ENCODE results near the gene CDH2. TPM values are rescaled to one million over a fixed set of nuclear protein-coding genes. Genes with fewer than 3 reads are reported as not detected.
A peak's percentile ranks its signal among the peaks of the same experiment; 100 is the strongest.

The CDH2 gene
- total RNA-seq, 1 experiment from 2014 or later: 15.0 TPM

DNA sequence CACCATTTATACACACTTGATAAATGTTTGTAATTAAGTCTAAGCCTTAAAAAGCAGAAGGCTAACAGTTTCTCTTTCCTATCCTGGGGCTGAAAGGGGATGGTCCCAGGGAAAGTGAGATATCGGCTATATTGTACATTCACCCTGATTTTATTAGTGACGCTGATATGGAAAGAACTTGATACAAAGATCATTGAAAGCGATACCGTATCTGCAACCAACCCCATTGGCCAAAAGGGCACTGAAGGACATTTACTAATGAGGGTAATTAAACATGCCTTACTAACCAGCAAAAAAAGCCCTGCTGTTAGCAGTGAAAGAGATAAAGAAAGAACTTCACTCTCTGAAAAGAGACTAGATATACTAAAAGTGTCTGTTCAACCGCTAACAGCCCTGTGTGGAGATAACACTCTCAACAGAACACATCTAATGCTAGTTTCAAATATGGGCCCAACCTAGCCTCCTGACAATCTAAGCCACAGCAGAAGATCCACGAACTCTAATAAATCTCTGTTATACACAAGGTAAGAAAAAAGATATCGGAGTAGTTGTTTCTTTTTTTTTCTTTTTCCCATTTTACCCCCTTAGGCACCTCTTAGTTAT is 200.0 kb downstream of the CDH2 start:
- intact Hi-C loops (cut with micrococcal nuclease; ENCODE audit: unreplicated experiment): no loop called here
- Histone ChIP-seq H3K9me3 (ENCODE audit: low read depth, low read length, poor library complexity, severe bottlenecking) (no peaks in the 10 kb centered on the region), H3K36me3 (ENCODE audit: insufficient read depth, low read length, poor library complexity, severe bottlenecking) (no peaks in the 10 kb centered on the region), H3K4me3 (ENCODE audit: low read depth, low read length, poor library complexity, severe bottlenecking) (no peak overlapping the region), H3K27ac (ENCODE audit: low read depth, low read length, poor library complexity, severe bottlenecking) (no peak overlapping the region), H3K27me3 (replicated peaks; ENCODE audit: insufficient read depth, low read depth, low read length, poor library complexity) (peaks cover 15% of the 10 kb centered on the region), H3K4me1 (ENCODE audit: insufficient read depth, low read length, poor library complexity, severe bottlenecking) (no peaks in the 10 kb centered on the region)
- ChIA-PET CTCF (no interaction called here), POLR2A (ENCODE audit: low non-redundant PET) (no interaction called here)
- peak; percentile 15 for TF ChIP-seq EZH2 (IDR thresholded peaks at IDR 0.05; ENCODE audit: borderline replicate concordance, low read depth, low read length, poor library complexity, severe bottlenecking)
- TF ChIP-seq CTCF (conservative IDR thresholded peaks at IDR 0.05; ENCODE audit: low read depth, low read length): no peak
- DNase-seq (ENCODE audit: low spot score): no peak
- BruUV-seq (replicated peaks): no TSS peak

DNA sequence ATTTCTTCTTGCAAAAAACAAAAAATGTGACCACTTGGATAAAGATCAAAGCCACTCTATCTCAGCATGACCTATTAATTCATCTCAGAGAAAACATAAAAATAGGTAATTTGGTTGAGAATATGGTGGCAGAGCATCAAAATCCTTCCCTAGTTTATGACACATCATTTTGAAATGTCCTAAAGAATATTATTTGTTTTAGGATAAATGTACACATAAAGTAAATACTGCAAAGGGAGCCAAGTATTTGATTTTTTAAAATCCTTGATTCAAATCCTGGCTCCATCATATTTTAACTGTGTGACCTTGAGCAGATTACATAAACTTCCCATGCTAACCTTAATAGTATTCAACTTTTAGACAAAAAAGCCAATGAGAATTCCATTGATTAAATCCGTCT is 206.6 kb downstream of the CDH2 start:
- no peaks in the 10 kb centered on the region for H3K36me3 ChIP-seq (ENCODE audit: insufficient read depth, low read length, poor library complexity, severe bottlenecking)
- H3K27ac ChIP-seq (ENCODE audit: low read depth, low read length, poor library complexity, severe bottlenecking): no peak overlapping the region
- BruUV-seq (replicated peaks): no TSS peak
- DNase-seq (ENCODE audit: low spot score): no peak
- intact Hi-C loops (cut with micrococcal nuclease; ENCODE audit: unreplicated experiment): no loop called here
- no peaks in the 10 kb centered on the region for H3K9me3 ChIP-seq (ENCODE audit: low read depth, low read length, poor library complexity, severe bottlenecking)
- CTCF ChIA-PET: no interaction called here
- POLR2A ChIA-PET (ENCODE audit: low non-redundant PET): no interaction called here
- TF ChIP-seq EZH2 (IDR thresholded peaks at IDR 0.05; ENCODE audit: borderline replicate concordance, low read depth, low read length, poor library complexity, severe bottlenecking) (no peak), CTCF (conservative IDR thresholded peaks at IDR 0.05; ENCODE audit: low read depth, low read length) (no peak)
- H3K27me3 ChIP-seq (replicated peaks; ENCODE audit: insufficient read depth, low read depth, low read length, poor library complexity): peaks cover 10% of the 10 kb centered on the region
- no peak overlapping the region for H3K4me3 ChIP-seq (ENCODE audit: low read depth, low read length, poor library complexity, severe bottlenecking)
- no peaks in the 10 kb centered on the region for H3K4me1 ChIP-seq (ENCODE audit: insufficient read depth, low read length, poor library complexity, severe bottlenecking)

DNA sequence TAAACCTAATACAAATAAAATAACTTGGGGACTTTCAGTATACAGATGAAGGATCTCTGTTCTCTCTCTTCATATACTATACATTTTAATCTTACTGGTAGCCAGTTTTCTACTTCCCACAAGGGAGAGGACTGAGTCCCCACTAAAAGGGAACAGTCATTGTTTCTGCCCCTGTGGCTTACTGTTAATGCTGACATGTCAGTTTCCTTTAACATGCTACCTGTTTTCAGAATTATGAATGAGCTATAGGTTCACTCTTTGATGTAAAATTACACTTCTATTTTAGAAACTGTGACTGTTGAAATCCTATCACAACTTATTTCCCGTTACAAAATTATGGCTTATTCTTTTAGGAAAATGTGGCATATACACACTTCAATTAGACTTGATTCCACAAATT is 207.7 kb downstream of the CDH2 start:
- H3K9me3 ChIP-seq (ENCODE audit: low read depth, low read length, poor library complexity, severe bottlenecking): no peaks in the 10 kb centered on the region
- H3K4me1 ChIP-seq (ENCODE audit: insufficient read depth, low read length, poor library complexity, severe bottlenecking): no peaks in the 10 kb centered on the region
- ChIA-PET POLR2A (ENCODE audit: low non-redundant PET) (no interaction called here), CTCF (no interaction called here)
- H3K36me3 ChIP-seq (ENCODE audit: insufficient read depth, low read length, poor library complexity, severe bottlenecking): no peaks in the 10 kb centered on the region
- H3K4me3 ChIP-seq (ENCODE audit: low read depth, low read length, poor library complexity, severe bottlenecking): no peak overlapping the region
- no peak overlapping the region for H3K27ac ChIP-seq (ENCODE audit: low read depth, low read length, poor library complexity, severe bottlenecking)
- no TSS peak for BruUV-seq (replicated peaks)
- intact Hi-C loops (cut with micrococcal nuclease; ENCODE audit: unreplicated experiment): no loop called here
- TF ChIP-seq EZH2 (IDR thresholded peaks at IDR 0.05; ENCODE audit: borderline replicate concordance, low read depth, low read length, poor library complexity, severe bottlenecking): no peak
- TF ChIP-seq CTCF (conservative IDR thresholded peaks at IDR 0.05; ENCODE audit: low read depth, low read length): no peak
- peaks cover 10% of the 10 kb centered on the region for H3K27me3 ChIP-seq (replicated peaks; ENCODE audit: insufficient read depth, low read depth, low read length, poor library complexity)
- DNase-seq (ENCODE audit: low spot score): no peak

Measured in A673 (cell line).